Adrenal gland (tissue), 12 donors: ENCODE results near the gene TMEM138. TPM values are rescaled to one million over a fixed set of nuclear protein-coding genes. Genes with fewer than 3 reads are reported as not detected.

ENCODE experiments used
- DNase-seq, 7 donors: peaks; one replicate each; pipeline ENCODE4 v3.0.0-alpha.2; 2019 to 2020
- H3K27ac ChIP-seq, 5 donors: fragments of 200-600 bp; sonication (generic) in 4 of 5; 1 replicate in 3 of 5; 2 replicates in 2 of 5; pipeline versions ENCODE4 v1.5.1 to v1.8.0; 2016 to 2020; ENCODE audit warnings: mild to moderate bottlenecking in 1 of 5
- H3K27me3 ChIP-seq: fragments of 200-600 bp; 2 replicates; pipeline ENCODE4 v1.8.0; 2021
- H3K36me3 ChIP-seq, 2 donors: fragments of 200-600 bp; replicated peaks in 1 of 2; 1 replicate in 1 of 2; 2 replicates in 1 of 2; pipeline versions ENCODE4 v1.5.1 to v1.8.0; 2018 to 2022
- H3K4me1 ChIP-seq, 2 donors: fragments of 200-600 bp; replicated peaks in 1 of 2; 1 replicate in 1 of 2; 2 replicates in 1 of 2; pipeline versions ENCODE4 v1.5.1 to v1.8.0; 2018 to 2021
- H3K4me3 ChIP-seq, 4 donors: fragments of 200-600 bp; sonication (generic) in 3 of 4; one replicate each; pipeline ENCODE4 v1.5.1; 2016 to 2018
- H3K9me3 ChIP-seq, 3 donors: fragments of 200-600 bp; sonication (generic) in 1 of 3; replicated peaks in 1 of 3; 1 replicate in 2 of 3; 2 replicates in 1 of 3; pipeline versions ENCODE4 v1.5.1 to v1.8.0; 2016 to 2021
- POLR2A ChIP-seq, 2 donors: fragments of 450-650 bp; IDR thresholded peaks; one replicate each; pipeline ENCODE4 v1.6.1; 2017; ENCODE audit warnings: antibody characterized with exemption in 2 of 2, mild to moderate bottlenecking in 2 of 2, moderate library complexity in 1 of 2
- WGBS, 4 donors: extraction: QIAGEN DNeasy Blood & Tissue Kit in 2 of 4; methylation state at CpG; one replicate each; pipeline versions ENCODE4 v1.1.5 to v1.1.7; 2013 to 2017; 5-methylcytosine and 5-hydroxymethylcytosine counted together
- intact Hi-C, 2 donors: fragments of 100-400 bp; cut with DNase I; formaldehyde crosslinking; loops; one replicate each; pipeline versions ENCODE4 v1.14.1 to v1.15.0; 2022 to 2023
- polyA plus RNA-seq, 3 donors: library from polyadenylated mRNA; stranded (reverse); fragments of 200-250 nt in 2 of 3; fragments of 350-450 nt in 1 of 3; fragmentation: Illumina TruSeq in 1 of 3; extraction: RNeasy Lipid Tissue Mini Kit (QIAGEN cat#74804) in 1 of 3; gene quantifications; one replicate each; pipeline ENCODE4 v1.2.3, GENCODE V29; 2013 to 2014
- total RNA-seq, 9 donors: library from RNA; depleted of rRNA in 4 of 9; stranded (reverse); fragments of >200 nt in 4 of 9; fragments of 120-200 nt in 1 of 9; fragmentation: NEBNext Ultra II Directional in 1 of 9; extraction: Animal tissue kit (Norgen Biotek cat#: 25700) in 1 of 9; gene quantifications; one replicate each; pipeline versions ENCODE4 v1.1.0 to v1.2.4, GENCODE V29; 2013 to 2023
- TF ChIP-seq, protein P1 (sequence below), 6 experiments: fragments of 450-650 bp in 4 of 6; fragments of 200-600 bp in 2 of 6; sonication (generic) in 1 of 6; IDR thresholded peaks; 1 replicate in 5 of 6; 2 replicates in 1 of 6; pipeline versions ENCODE4 v1.5.1 to v1.8.0; 2016 to 2021; ENCODE audit warnings: antibody characterized with exemption in 6 of 6, mild to moderate bottlenecking in 2 of 6, moderate library complexity in 1 of 6
- donor health status: healthy with polysubstance abuse.
- donor health status: Bipolar disorder and iron deficiency.
- donor health status: DM: yes; HTN: yes; CAD: no.
- donor health status: DM: no; HTN: no; CAD: no.
- donor health status: DM: no; HTN: no; CAD: no.
- donor health status: DM: yes; HTN: yes; CAD: no.

TMEM138 gene
- total and polyA plus RNA-seq, 12 donors: 79.4 to 276 (median 147) TPM

- Histone ChIP-seq H3K27me3 (no peaks in the 10 kb centered on the region), H3K9me3 (no peaks in the 10 kb centered on the region), H3K36me3 (peaks cover 0 to 29% of the 10 kb centered on the region in 2 donors), H3K27ac (peak overlapping the region; percentile 27 to 98 (median 83)), H3K4me3 (no peak overlapping the region), H3K4me1 (peaks cover 16 to 41% of the 10 kb centered on the region in 2 donors)
- intact Hi-C loops: no loop called here
- no peak for TF ChIP-seq POLR2A (IDR thresholded peaks at IDR 0.05)
- TF ChIP-seq, protein P1, sequence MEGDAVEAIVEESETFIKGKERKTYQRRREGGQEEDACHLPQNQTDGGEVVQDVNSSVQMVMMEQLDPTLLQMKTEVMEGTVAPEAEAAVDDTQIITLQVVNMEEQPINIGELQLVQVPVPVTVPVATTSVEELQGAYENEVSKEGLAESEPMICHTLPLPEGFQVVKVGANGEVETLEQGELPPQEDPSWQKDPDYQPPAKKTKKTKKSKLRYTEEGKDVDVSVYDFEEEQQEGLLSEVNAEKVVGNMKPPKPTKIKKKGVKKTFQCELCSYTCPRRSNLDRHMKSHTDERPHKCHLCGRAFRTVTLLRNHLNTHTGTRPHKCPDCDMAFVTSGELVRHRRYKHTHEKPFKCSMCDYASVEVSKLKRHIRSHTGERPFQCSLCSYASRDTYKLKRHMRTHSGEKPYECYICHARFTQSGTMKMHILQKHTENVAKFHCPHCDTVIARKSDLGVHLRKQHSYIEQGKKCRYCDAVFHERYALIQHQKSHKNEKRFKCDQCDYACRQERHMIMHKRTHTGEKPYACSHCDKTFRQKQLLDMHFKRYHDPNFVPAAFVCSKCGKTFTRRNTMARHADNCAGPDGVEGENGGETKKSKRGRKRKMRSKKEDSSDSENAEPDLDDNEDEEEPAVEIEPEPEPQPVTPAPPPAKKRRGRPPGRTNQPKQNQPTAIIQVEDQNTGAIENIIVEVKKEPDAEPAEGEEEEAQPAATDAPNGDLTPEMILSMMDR (IDR thresholded peaks at IDR 0.05): no peak
- DNase-seq: peak in 1 of 7 donors; percentile 50
- WGBS, 4 donors: 92 to 100% (median 95%) methylated on average over 4 of the region's 4 CpGs
Observed at GRCh38 chr11:61341706-61342105, 20.5 kb upstream of the TMEM138 start.

- intact Hi-C loops: no loop called here
- WGBS, 4 donors: 60 to 72% (median 63%) methylated on average over 15 to 20 of the region's 20 CpGs
Observed at GRCh38 chr11:61342207-61342803, 19.9 kb upstream of the TMEM138 start.

GRCh38 chr11:61343792-61344745 is 18.1 kb upstream of the TMEM138 start:
- TF ChIP-seq, protein P1 (IDR thresholded peaks at IDR 0.05): no peak
- TF ChIP-seq POLR2A (IDR thresholded peaks at IDR 0.05): peak in 1 of 2 donors; percentile 24
- peaks cover 0 to 24% of the 10 kb centered on the region in 2 donors for H3K36me3 ChIP-seq
- intact Hi-C loops: no loop called here

More at GRCh38 chr11:61342207-61342803, 19.9 kb upstream of the TMEM138 start:
- Histone ChIP-seq H3K4me1 (peaks cover 18 to 46% of the 10 kb centered on the region in 2 donors), H3K36me3 (peaks cover 0 to 29% of the 10 kb centered on the region in 2 donors), H3K27me3 (no peaks in the 10 kb centered on the region), H3K4me3 (peak overlapping the region in 1 of 4 donors; percentile 1), H3K27ac (peak overlapping the region; percentile 27 to 98 (median 83)), H3K9me3 (no peaks in the 10 kb centered on the region)
- peak in 1 of 2 donors; percentile 64 for TF ChIP-seq POLR2A (IDR thresholded peaks at IDR 0.05)
- TF ChIP-seq, protein P1 (IDR thresholded peaks at IDR 0.05): no peak
- DNase-seq: peak in 6 of 7 donors; percentile 73 to 86 (median 78)

GRCh38 chr11:61345170-61345610 is 17.0 kb upstream of the TMEM138 start:
- 40 to 46% methylated on average over 4 of the region's 4 CpGs; no CpG with 5 or more reads in 2 of the 4 donors for WGBS, 4 donors
- Histone ChIP-seq H3K27me3 (no peaks in the 10 kb centered on the region), H3K4me3 (no peak overlapping the region), H3K27ac (peak overlapping the region; percentile 61 to 98 (median 83)), H3K9me3 (no peaks in the 10 kb centered on the region), H3K4me1 (peaks cover 37 to 69% of the 10 kb centered on the region in 2 donors), H3K36me3 (peaks cover 0 to 34% of the 10 kb centered on the region in 2 donors)
- peak in 3 of 7 donors; percentile 52 to 66 (median 63) for DNase-seq
- TF ChIP-seq POLR2A (IDR thresholded peaks at IDR 0.05): peak in 1 of 2 donors; percentile 24
- TF ChIP-seq, protein P1 (IDR thresholded peaks at IDR 0.05): no peak
- intact Hi-C loops: no loop called here

More at GRCh38 chr11:61343792-61344745, 18.1 kb upstream of the TMEM138 start:
- no peak overlapping the region for H3K4me3 ChIP-seq
- H3K27me3 ChIP-seq: no peaks in the 10 kb centered on the region
- WGBS, 4 donors: 77 to 90% (median 84%) methylated on average over 20 to 29 of the region's 29 CpGs
- no peaks in the 10 kb centered on the region for H3K9me3 ChIP-seq
- H3K4me1 ChIP-seq: peaks cover 30 to 61% of the 10 kb centered on the region in 2 donors
- DNase-seq: peak in 3 of 7 donors; percentile 65 to 69 (median 67)
- peak overlapping the region in 4 of 5 donors; percentile 76 to 98 (median 86) for H3K27ac ChIP-seq
